ENCODE data around the gene KCNA4.
"Not testable (repeated sequence)": the region's sequence is repeated elsewhere in the genome, so short reads cannot be mapped to it uniquely, and the experiment has no call there.

Gene KCNA4

GRCh38 chr11:30016588-30017363 is at the start of gene KCNA4:
KCNA4 (minus strand) TSS chr11:30017030; CDS start chr11:30012678, 4,352 bp downstream.
- no peak for DNase-seq

- DNase-seq, result no peak
Measured at GRCh38 chr11:30062103-30062502, 45.3 kb upstream of the KCNA4 start.

GRCh38 chr11:30059172-30059815 is 42.5 kb upstream of the KCNA4 start:
- DNase-seq, result no peak

- no peak for DNase-seq
Measured at GRCh38 chr11:30049214-30049613, 32.4 kb upstream of the KCNA4 start.

- DNase-seq, result no peak
Measured at GRCh38 chr11:30046578-30046945, 29.7 kb upstream of the KCNA4 start.

- no peak for DNase-seq
Measured at GRCh38 chr11:30045921-30046577, 29.2 kb upstream of the KCNA4 start.

- DNase-seq, result no peak
Measured at GRCh38 chr11:30045144-30045543, 28.3 kb upstream of the KCNA4 start.

GRCh38 chr11:30041171-30041570 is 24.3 kb upstream of the KCNA4 start:
- DNase-seq, result no peak

- not testable (repeated sequence) for DNase-seq
Measured at GRCh38 chr11:30034746-30035145, 17.9 kb upstream of the KCNA4 start.

- DNase-seq, result not testable (repeated sequence)
Measured at GRCh38 chr11:30034166-30034565, 17.3 kb upstream of the KCNA4 start.

GRCh38 chr11:30025396-30026139 is 8.7 kb upstream of the KCNA4 start:
- no peak for DNase-seq

- no peak for DNase-seq
Measured at GRCh38 chr11:30023074-30023473, 6.2 kb upstream of the KCNA4 start.

GRCh38 chr11:30019481-30019880 is 2.7 kb upstream of the KCNA4 start:
- no peak for DNase-seq

GRCh38 chr11:30018495-30018894 is 1.7 kb upstream of the KCNA4 start:
- no peak for DNase-seq

- DNase-seq, result no peak
Measured at GRCh38 chr11:30017445-30017895, 640 bp upstream of the KCNA4 start.

GRCh38 chr11:30015725-30016412 is 961 bp downstream of the KCNA4 start:
- DNase-seq, result no peak

- DNase-seq, result no peak
Measured at GRCh38 chr11:30012346-30012745, 4.5 kb downstream of the KCNA4 start.

GRCh38 chr11:30009060-30009459 is 7.8 kb downstream of the KCNA4 start:
- no peak for DNase-seq

GRCh38 chr11:30006876-30007275 is 10.0 kb downstream of the KCNA4 start:
- DNase-seq, result no peak

GRCh38 chr11:30002157-30002785 is 14.6 kb downstream of the KCNA4 start:
- DNase-seq, result no peak

- no peak for DNase-seq
Measured at GRCh38 chr11:30000986-30001750, 15.7 kb downstream of the KCNA4 start.
